ENCODE data around the gene RND2. TPM values are rescaled to one million over a fixed set of nuclear protein-coding genes. Genes with fewer than 3 reads are reported as not detected.
"Not testable (repeated sequence)": the region's sequence is repeated elsewhere in the genome, so short reads cannot be mapped to it uniquely, and the experiment has no call there.

Gene RND2
- total RNA-seq, 4 donors from 2014 or later: 1.5 to 4.5 (median 2.5) TPM

DNA sequence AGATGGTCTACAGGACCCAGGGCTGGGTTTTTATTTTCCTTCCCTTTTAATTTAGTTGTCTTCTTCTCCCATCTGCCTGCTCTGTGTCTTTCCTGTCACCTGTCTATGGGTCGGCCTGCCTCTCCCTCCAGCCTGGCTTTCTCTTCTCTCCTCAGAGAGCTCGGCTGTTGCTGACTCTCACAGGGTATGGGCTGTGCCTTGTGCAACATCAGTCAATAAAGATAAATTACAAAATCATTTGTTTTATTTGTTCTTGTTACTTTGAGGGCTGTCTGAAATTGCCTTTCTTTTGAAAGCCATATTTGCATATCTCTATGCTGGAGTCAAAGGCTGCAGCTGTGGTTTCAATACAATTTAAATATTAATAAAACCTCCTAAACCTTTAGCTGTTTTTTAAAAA is 15.6 kb downstream of the RND2 start:
- H3K4me3 ChIP-seq: no peak overlapping the region
- H3K27me3 ChIP-seq: no peaks in the 10 kb centered on the region
- ATAC-seq: no peak
- WGBS, 2 donors (ENCODE audit: low coverage in 1 of 2): 83% methylated on average over 2 of the region's 2 CpGs
- TF ChIP-seq EP300 (IDR thresholded peaks at IDR 0.05): no peak
- no peak for TF ChIP-seq POLR2AphosphoS5 (IDR thresholded peaks at IDR 0.05)
- TF ChIP-seq, protein P1, sequence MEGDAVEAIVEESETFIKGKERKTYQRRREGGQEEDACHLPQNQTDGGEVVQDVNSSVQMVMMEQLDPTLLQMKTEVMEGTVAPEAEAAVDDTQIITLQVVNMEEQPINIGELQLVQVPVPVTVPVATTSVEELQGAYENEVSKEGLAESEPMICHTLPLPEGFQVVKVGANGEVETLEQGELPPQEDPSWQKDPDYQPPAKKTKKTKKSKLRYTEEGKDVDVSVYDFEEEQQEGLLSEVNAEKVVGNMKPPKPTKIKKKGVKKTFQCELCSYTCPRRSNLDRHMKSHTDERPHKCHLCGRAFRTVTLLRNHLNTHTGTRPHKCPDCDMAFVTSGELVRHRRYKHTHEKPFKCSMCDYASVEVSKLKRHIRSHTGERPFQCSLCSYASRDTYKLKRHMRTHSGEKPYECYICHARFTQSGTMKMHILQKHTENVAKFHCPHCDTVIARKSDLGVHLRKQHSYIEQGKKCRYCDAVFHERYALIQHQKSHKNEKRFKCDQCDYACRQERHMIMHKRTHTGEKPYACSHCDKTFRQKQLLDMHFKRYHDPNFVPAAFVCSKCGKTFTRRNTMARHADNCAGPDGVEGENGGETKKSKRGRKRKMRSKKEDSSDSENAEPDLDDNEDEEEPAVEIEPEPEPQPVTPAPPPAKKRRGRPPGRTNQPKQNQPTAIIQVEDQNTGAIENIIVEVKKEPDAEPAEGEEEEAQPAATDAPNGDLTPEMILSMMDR (IDR thresholded peaks at IDR 0.05): no peak
- TF ChIP-seq POLR2A (IDR thresholded peaks at IDR 0.05): no peak
- H3K4me1 ChIP-seq: no peaks in the 10 kb centered on the region
- no peak overlapping the region for H3K27ac ChIP-seq
- H3K36me3 ChIP-seq: peaks cover 0 to 7% of the 10 kb centered on the region in 2 donors
- H3K9me3 ChIP-seq: no peaks in the 10 kb centered on the region

DNA sequence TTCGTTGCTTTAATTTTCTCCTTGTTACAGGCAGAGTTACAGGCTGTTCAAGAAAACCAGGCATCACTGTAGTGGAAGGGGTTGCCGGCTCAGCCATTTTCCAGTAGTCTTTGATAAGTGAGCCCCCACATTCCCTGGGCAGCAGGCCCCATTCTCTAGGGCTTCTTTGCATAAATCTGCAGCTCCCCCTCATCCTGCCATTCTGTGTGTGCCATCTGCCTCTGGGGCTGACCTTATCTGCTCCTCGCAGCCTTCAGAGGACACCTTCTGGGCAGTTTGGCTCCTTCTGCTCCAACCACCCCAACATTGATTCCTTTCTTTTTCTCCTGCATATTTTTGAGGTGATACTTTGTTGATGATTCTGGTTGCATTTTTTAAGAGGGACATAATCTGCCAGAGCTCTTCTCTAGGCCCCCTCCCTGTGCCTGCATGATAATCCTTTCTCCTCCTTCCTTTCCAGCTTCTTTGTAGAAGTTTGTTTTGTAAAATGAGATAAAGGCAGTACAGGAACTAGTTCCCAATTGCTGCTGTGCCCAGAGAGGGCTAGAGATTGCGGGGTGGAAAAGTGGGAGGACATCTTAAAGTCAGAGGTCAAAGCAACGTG is 17.1 kb downstream of the RND2 start:
- H3K9me3 ChIP-seq: no peaks in the 10 kb centered on the region
- no peak overlapping the region for H3K4me3 ChIP-seq
- ATAC-seq: no peak
- H3K27me3 ChIP-seq: no peaks in the 10 kb centered on the region
- no peak for TF ChIP-seq EP300 (IDR thresholded peaks at IDR 0.05)
- TF ChIP-seq, protein P1 (IDR thresholded peaks at IDR 0.05): no peak
- no peak for TF ChIP-seq POLR2A (IDR thresholded peaks at IDR 0.05)
- TF ChIP-seq POLR2AphosphoS5 (IDR thresholded peaks at IDR 0.05): no peak
- H3K4me1 ChIP-seq: no peaks in the 10 kb centered on the region
- H3K36me3 ChIP-seq: peaks cover 0 to 8% of the 10 kb centered on the region in 2 donors
- WGBS, 2 donors (ENCODE audit: low coverage in 1 of 2): 50 to 63% methylated on average over 3 to 5 of the region's 5 CpGs
- H3K27ac ChIP-seq: no peak overlapping the region

DNA sequence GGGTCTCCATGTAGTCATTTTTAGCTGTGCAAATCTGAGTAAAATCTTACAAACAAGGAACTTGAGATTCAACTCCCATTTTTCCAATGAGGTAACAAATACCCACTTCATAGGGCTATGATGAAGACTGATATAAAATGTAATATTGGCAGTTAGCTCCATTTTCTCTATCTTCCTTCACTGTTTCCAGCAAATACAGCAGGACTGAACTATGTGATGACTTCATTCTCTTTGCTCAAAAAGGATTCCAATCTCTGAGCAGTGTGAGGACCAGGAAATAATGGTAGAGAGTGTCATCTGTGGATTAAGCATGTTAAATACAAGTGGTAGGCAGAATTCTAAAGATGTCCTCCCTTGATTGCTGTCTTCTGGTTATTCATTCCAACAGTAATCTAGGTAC is 18.3 kb downstream of the RND2 start:
- no peak for ATAC-seq
- peaks cover 0 to 8% of the 10 kb centered on the region in 2 donors for H3K36me3 ChIP-seq
- no peaks in the 10 kb centered on the region for H3K9me3 ChIP-seq
- H3K4me1 ChIP-seq: no peaks in the 10 kb centered on the region
- no peak overlapping the region for H3K4me3 ChIP-seq
- no peaks in the 10 kb centered on the region for H3K27me3 ChIP-seq
- H3K27ac ChIP-seq: no peak overlapping the region
- TF ChIP-seq POLR2AphosphoS5 (IDR thresholded peaks at IDR 0.05): no peak
- TF ChIP-seq, protein P1 (IDR thresholded peaks at IDR 0.05): no peak
- TF ChIP-seq POLR2A (IDR thresholded peaks at IDR 0.05): no peak
- TF ChIP-seq EP300 (IDR thresholded peaks at IDR 0.05): no peak

DNA sequence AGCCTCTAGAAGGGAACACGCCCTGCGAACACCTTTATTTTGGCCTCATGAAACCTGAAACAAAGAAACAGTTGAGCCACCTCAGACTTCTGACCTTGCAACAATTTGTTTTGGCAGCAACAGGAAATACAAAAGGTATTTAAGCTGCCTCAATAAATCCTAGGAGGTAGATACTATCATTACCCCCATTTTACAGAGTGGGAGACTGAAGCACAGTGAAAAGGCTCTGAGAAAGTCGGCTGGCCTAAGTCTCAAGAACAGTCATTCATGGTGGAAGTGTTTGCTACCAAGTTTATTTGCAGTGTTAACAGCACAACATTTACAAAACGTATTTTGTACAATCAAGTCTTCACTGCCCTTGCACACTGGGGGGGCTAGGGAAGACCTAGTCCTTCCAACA is 19.0 kb downstream of the RND2 start:
- TF ChIP-seq EP300 (IDR thresholded peaks at IDR 0.05): no peak
- TF ChIP-seq POLR2AphosphoS5 (IDR thresholded peaks at IDR 0.05): no peak
- TF ChIP-seq POLR2A (IDR thresholded peaks at IDR 0.05): no peak
- TF ChIP-seq, protein P1 (IDR thresholded peaks at IDR 0.05): no peak
- Histone ChIP-seq H3K27me3 (no peaks in the 10 kb centered on the region), H3K4me3 (no peak overlapping the region), H3K9me3 (no peaks in the 10 kb centered on the region), H3K36me3 (peaks cover 0 to 13% of the 10 kb centered on the region in 2 donors), H3K27ac (no peak overlapping the region), H3K4me1 (no peaks in the 10 kb centered on the region)
- 89 to 91% methylated on average over 4 of the region's 4 CpGs for WGBS, 2 donors (ENCODE audit: low coverage in 1 of 2)
- no peak for ATAC-seq

DNA sequence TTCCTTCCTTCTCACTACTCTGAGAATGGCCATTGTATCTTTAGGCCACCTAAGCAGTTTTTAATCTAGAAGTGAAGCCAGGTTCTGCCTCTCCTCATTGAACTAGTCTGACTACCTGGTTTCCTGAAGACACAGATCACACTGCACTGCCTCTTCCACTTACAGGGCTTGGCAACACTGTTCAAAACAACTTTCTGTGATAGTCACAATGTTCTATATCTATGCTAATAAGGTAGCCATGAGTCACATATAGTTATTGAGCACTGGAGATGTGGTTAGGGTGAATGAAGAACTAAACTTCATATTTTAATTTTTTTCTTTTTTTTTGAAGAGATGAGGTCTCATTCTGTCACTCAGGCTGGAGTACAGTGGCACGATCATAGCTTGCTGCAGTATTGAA is 26.9 kb downstream of the RND2 start:
- Histone ChIP-seq H3K27ac (no peak overlapping the region), H3K9me3 (no peaks in the 10 kb centered on the region), H3K36me3 (peaks cover 0 to 58% of the 10 kb centered on the region in 2 donors), H3K4me3 (no peak overlapping the region), H3K27me3 (no peaks in the 10 kb centered on the region), H3K4me1 (no peaks in the 10 kb centered on the region)
- ATAC-seq: no peak
- TF ChIP-seq POLR2AphosphoS5 (IDR thresholded peaks at IDR 0.05): no peak
- TF ChIP-seq, protein P1 (IDR thresholded peaks at IDR 0.05): no peak
- TF ChIP-seq POLR2A (IDR thresholded peaks at IDR 0.05): no peak
- TF ChIP-seq EP300 (IDR thresholded peaks at IDR 0.05): no peak
- 60 to 100% methylated on average over 1 of the region's 1 CpG for WGBS, 2 donors (ENCODE audit: low coverage in 1 of 2)

DNA sequence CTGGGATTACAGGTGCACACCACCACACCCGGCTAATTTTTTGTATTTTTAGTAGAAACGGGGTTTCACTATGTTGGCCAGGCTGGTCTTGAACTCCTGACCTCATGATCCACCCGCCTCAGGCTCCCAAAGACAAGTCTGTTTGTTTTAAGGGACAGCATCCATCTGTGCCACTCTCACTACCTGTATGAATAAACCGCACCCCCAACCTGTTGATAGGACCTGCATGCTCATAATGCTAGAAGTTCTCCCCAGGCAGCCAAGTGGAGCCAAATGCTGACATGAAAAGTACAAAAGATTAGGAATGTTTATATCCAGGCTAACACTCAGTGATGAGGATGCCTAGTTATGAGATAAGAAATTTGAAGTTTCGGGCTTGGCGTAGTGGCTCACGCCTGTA is 28.0 kb downstream of the RND2 start:
- not testable (repeated sequence) for H3K4me3 ChIP-seq, H3K4me1 ChIP-seq, H3K27me3 ChIP-seq, H3K9me3 ChIP-seq, H3K27ac ChIP-seq, ATAC-seq
- H3K36me3 ChIP-seq: peaks cover 0 to 62% of the 10 kb centered on the region in 2 donors
- 90 to 93% methylated on average over 3 to 7 of the region's 7 CpGs for WGBS, 2 donors (ENCODE audit: low coverage in 1 of 2)

Data from gastroesophageal sphincter (tissue), 4 donors.